GM19193 (cell line): ENCODE results near the gene MATR3.

Experiments
- POLR2A ChIP-seq: IDR thresholded peaks from 4 replicates; pipeline ENCODE4 v1.6.1; 2011; ENCODE audit not compliant: insufficient read depth, insufficient read length; ENCODE audit errors: extremely low read depth

MATR3 gene

GRCh38 chr5:139267481-139267880, 26.1 kb upstream of the MATR3 start:
- TF ChIP-seq POLR2A: no peak

DNA sequence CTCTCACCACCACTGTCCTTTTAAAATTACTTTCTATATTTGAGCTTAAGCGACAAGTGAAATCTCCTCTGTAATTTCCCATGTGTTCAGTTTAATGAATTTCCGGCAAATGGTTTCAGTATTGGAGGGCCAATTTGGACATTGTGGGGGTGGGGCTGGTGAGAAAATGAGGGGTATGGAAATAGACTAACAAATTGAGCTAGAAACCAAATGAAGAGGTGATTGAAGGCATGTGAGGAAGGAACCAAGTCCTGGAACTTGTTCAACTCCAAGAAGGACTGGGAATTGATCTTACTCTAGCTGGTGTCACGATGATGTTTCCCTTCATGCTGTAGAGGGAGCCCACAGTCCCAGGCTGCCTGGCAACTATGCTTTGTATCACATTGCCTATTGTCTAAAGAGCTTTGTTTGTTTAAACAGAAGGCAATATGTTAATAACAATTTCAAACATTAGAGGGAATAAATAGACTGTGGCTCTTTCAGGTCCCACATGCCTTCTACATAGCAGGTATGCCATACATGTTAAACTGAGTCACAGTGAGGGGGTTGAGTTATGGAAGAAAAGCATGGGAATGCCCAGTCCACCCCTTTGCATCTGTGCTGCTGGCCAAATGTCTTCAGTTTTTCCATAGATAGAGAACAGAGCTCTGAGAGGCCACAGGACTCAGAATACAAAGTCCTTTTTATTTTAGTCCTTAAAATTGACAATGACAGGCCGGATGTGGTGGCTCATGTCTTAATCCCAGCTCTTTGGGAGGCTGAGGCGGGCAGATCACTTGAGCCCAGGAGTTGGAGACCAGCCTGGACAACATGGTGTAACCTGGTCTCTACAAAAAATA, 25.0 kb upstream of the MATR3 start:
- TF ChIP-seq POLR2A: no peak

- no peak for TF ChIP-seq POLR2A
Observed at GRCh38 chr5:139271201-139272027, 22.1 kb upstream of the MATR3 start.

DNA sequence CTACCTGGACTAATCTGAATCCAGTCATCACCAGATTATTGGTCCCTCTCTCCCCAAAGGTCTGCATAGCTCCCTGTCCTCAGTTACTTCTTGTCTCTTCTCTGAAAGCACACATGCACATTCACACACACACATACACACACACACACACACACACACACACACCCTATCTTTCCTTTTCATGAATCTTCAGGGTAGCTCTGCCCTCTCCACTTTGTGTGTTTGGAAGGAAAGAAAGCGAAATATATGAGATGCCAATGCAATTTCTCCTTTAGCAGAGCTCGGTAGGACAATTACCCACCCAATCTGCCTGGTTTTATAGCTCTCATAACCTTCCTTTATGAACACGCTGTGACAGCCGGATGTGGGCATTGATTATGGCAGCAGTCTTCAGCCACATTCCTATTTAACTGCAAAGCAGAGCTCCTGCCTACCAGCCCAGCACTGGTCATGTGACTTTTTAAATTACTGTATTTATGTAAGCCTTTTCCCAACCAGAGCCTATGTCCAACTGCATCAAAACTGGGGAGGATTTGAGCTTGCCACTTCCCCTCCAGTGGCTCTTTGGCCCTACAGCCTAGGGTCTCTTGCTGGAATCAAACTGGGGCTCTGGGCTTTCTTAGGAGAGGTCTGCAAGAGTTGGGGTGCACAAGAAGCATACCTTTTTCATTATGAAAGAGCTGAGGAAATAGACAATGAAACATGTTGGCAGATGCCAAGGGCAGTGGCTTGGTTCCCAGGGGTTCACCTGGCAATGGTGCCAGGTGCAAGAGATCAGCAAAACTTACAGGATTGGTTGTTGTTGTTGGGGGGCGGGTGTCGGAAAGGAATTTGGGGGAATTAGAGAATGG, 20.8 kb upstream of the MATR3 start:
- TF ChIP-seq POLR2A: no peak

GRCh38 chr5:139273322-139273571, 20.3 kb upstream of the MATR3 start:
- no peak for TF ChIP-seq POLR2A

GRCh38 chr5:139273572-139274289, 19.8 kb upstream of the MATR3 start:
- peak; percentile 96 for TF ChIP-seq POLR2A

DNA sequence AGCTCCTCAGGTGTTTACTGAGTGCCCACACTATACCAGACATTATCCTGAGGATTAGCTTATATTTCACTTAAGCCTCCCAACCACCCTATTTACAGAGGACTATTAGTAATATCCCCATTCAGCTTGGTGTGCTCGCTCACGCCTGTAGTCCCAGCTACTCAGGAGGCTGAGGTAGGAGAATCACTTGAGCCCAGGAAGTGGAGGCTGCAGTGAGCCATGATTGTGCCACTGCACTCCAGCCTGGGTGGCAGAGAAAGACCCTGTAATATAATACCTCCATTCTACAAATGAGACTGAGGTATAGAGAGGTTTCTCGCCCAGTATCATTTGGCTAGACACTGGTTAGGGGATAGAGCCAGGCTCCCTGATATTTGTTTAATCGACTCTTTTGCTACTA, 18.0 kb upstream of the MATR3 start:
- no peak for TF ChIP-seq POLR2A

- no peak for TF ChIP-seq POLR2A
Observed at GRCh38 chr5:139275956-139276355, 17.6 kb upstream of the MATR3 start.

DNA sequence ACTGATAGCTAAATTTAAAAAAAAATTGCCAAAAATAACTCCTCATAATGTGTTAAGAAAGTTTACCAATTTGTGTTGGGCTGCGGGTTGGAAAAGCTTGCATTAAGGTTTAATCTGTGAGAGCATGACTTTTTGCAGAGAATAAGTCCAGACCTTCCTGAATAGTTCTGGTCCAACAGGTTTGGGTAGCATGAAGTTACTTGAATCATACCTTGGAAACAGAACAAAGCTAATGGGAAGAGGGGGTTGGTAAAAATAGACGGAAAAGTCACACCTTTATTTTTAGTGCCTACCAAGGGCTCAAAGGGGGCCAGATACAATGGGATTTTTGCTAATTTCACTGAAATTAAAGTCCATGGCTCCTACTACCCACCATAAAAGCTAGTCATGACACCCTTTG, 17.1 kb upstream of the MATR3 start:
- no peak for TF ChIP-seq POLR2A

GRCh38 chr5:139277171-139277570, 16.4 kb upstream of the MATR3 start:
- TF ChIP-seq POLR2A: no peak

DNA sequence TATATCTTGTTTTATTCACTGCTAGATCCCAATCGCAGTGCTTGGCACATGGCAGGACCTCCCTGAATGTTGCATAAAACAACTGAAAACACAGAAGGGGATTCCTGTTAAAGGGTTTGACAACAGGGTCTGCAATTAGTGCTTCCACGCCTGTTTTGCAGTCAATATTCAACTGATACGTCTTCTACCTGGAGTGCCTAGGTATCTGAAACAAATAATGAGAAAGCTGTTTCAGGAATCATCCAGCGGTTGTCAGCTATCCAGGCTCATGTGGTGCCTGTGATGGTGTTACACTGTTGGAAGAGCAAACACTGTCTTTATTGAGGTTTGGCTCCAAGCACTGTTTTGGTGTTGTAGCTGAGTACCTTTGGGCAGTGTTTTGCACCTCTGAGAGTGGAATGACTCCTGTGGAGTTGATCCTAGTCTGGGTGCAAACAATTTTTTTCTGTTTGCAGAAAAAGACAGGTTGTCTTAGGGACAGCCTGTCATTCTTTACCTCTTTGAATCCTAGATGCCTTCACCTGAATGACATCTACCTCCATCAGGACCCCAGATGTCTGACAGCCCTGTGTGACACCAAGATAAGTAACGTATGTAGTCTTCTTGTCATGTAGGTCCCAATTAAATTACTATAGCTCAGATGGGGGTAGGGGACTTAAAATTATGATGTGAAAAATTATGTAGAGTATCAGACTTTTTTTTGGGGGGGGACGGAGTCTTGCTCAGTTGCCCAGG, 14.8 kb upstream of the MATR3 start:
- no peak for TF ChIP-seq POLR2A

DNA sequence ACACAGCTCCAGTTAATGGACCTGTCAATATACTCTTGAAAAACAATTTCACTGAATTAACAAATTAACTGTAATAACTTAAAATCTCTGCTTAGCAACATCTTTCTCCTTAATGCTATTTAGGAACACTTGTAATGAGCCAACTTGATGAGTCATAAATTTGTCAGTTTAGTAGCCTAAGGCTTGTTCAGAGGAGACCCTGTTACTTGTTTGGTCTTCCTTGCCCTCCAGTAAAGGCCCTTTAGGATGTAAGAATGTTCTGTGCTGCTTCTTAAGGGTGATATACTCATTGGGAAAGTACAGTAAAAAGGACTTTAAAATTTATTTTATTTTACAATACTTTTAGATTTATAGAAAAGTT, 11.4 kb upstream of the MATR3 start:
- no peak for TF ChIP-seq POLR2A

- no peak for TF ChIP-seq POLR2A
Observed at GRCh38 chr5:139283252-139284166, 10.0 kb upstream of the MATR3 start.
